GM23338 (cell line): Measurements from ENCODE around the gene RHOBTB3. TPM values are rescaled to one million over a fixed set of nuclear protein-coding genes. Genes with fewer than 3 reads are reported as not detected.

Source experiments
- ATAC-seq: fragments of 200-7000 bp; cut with Tn5 transposase; 3 replicates; pipeline ENCODE4 v1.9.1; 2020
- DNase-seq: peaks from one replicate; pipeline ENCODE4 v3.0.0-alpha.2; 2015; ENCODE audit warnings: low spot score
- H2AFZ ChIP-seq: fragments of 200-600 bp; sonication (generic); 2 replicates; pipeline ENCODE4 v1.8.0; 2016; ENCODE audit warnings: antibody characterized with exemption, mild to moderate bottlenecking, moderate library complexity
- H3F3A ChIP-seq: fragments of 200-600 bp; sonication (generic); replicated peaks from 2 replicates; pipeline ENCODE4 v1.8.0; 2017; ENCODE audit warnings: antibody characterized with exemption, mixed run types, low read depth
- H3K27ac ChIP-seq: fragments of 200-600 bp; sonication (generic); 2 replicates; pipeline ENCODE4 v1.6.1; 2016; ENCODE audit warnings: low read depth
- H3K27me3 ChIP-seq: fragments of 200-600 bp; sonication (generic); 2 replicates; pipeline ENCODE4 v1.8.0; 2016; ENCODE audit warnings: mild to moderate bottlenecking, mixed run types, moderate library complexity; ENCODE audit not compliant: insufficient read depth
- H3K36me3 ChIP-seq: fragments of 200-600 bp; sonication (generic); 2 replicates; pipeline ENCODE4 v1.8.0; 2016; ENCODE audit warnings: mild to moderate bottlenecking; ENCODE audit not compliant: insufficient read depth
- H3K4me1 ChIP-seq: fragments of 200-600 bp; sonication (generic); 2 replicates; pipeline ENCODE4 v1.8.0; 2016; ENCODE audit warnings: mild to moderate bottlenecking, moderate library complexity; ENCODE audit not compliant: insufficient read depth
- H3K4me2 ChIP-seq: fragments of 200-600 bp; sonication (generic); 2 replicates; pipeline ENCODE4 v1.7.1; 2017; ENCODE audit warnings: mixed run types
- H3K4me3 ChIP-seq: fragments of 200-600 bp; sonication (generic); 2 replicates; pipeline ENCODE4 v1.6.1; 2016; ENCODE audit warnings: mixed run types
- H3K79me2 ChIP-seq: fragments of 200-600 bp; sonication (generic); replicated peaks from 2 replicates; pipeline ENCODE4 v1.8.0; 2017; ENCODE audit warnings: mild to moderate bottlenecking; ENCODE audit not compliant: insufficient read depth
- H3K9me2 ChIP-seq: fragments of 200-600 bp; sonication (generic); 2 replicates; pipeline ENCODE4 v1.8.0; 2017; ENCODE audit not compliant: insufficient read depth
- H4K20me1 ChIP-seq: fragments of 200-600 bp; sonication (generic); replicated peaks from 2 replicates; pipeline ENCODE4 v1.8.0; 2017; ENCODE audit warnings: mild to moderate bottlenecking; ENCODE audit not compliant: insufficient read depth
- H3K27ac Mint-ChIP-seq: 2 replicates; pipeline ENCODE4 v1.8.0; 2020; ENCODE audit warnings: inconsistent platforms, mild to moderate bottlenecking, moderate library complexity, mixed read lengths
- H3K27me3 Mint-ChIP-seq: 3 replicates; pipeline ENCODE4 v1.8.0; 2022; ENCODE audit warnings: low read depth, mild to moderate bottlenecking, moderate library complexity, mixed read lengths, inconsistent platforms; ENCODE audit not compliant: insufficient read depth, poor library complexity
- H3K36me3 Mint-ChIP-seq: 3 replicates; pipeline ENCODE4 v1.8.0; 2021; ENCODE audit warnings: low read depth, mild to moderate bottlenecking, inconsistent platforms, moderate library complexity, mixed read lengths
- H3K4me1 Mint-ChIP-seq: 3 replicates; pipeline ENCODE4 v1.8.0; 2020; ENCODE audit warnings: mild to moderate bottlenecking, inconsistent platforms, mixed read lengths
- H3K4me3 Mint-ChIP-seq: 3 replicates; pipeline ENCODE4 v1.8.0; 2021; ENCODE audit warnings: moderate library complexity, mild to moderate bottlenecking, inconsistent platforms, mixed read lengths
- H3K9me3 Mint-ChIP-seq: 3 replicates; pipeline ENCODE4 v1.8.0; 2020; ENCODE audit warnings: moderate library complexity, mild to moderate bottlenecking, inconsistent platforms, mixed read lengths
- CREB1 ChIP-seq: fragments of 250-450 bp; sonication (Bioruptor Pico); IDR thresholded peaks from 2 replicates; pipeline ENCODE4 v1.5.0; 2020; ENCODE audit warnings: low read depth, mild to moderate bottlenecking, moderate library complexity
- CTCF ChIP-seq, 2 experiments: fragments of 200-600 bp in 1 of 2; sonication (generic) in 1 of 2; conservative IDR thresholded peaks; 2 replicates each; pipeline versions ENCODE4 v1.5.1 to v1.6.1; 2016 to 2017; ENCODE audit warnings: antibody characterized with exemption in 2 of 2, low read depth in 2 of 2, mild to moderate bottlenecking in 2 of 2, moderate library complexity in 1 of 2
- ETS1 ChIP-seq: IDR thresholded peaks from 2 replicates; pipeline ENCODE4 v1.6.1; 2016; ENCODE audit warnings: antibody characterized with exemption
- EZH2phosphoT487 ChIP-seq: fragments of 200-600 bp; sonication (generic); IDR thresholded peaks from one replicate; pipeline ENCODE4 v1.8.1; 2018; ENCODE audit warnings: antibody characterized with exemption; ENCODE audit not compliant: unreplicated experiment
- JUNB ChIP-seq: IDR thresholded peaks from one replicate; pipeline ENCODE4 v1.6.1; 2016; ENCODE audit warnings: antibody characterized with exemption; ENCODE audit not compliant: unreplicated experiment
- NANOG ChIP-seq: IDR thresholded peaks from 2 replicates; pipeline ENCODE4 v1.6.1; 2016; ENCODE audit warnings: antibody characterized with exemption, borderline replicate concordance
- POLR2AphosphoS5 ChIP-seq: IDR thresholded peaks from 2 replicates; pipeline ENCODE4 v1.6.1; 2016; ENCODE audit warnings: antibody characterized with exemption, low read depth
- STAT1 ChIP-seq: IDR thresholded peaks from one replicate; pipeline ENCODE4 v1.6.1; 2016; ENCODE audit warnings: antibody characterized with exemption; ENCODE audit not compliant: unreplicated experiment
- ZNF114 ChIP-seq: fragments of 250-450 bp; sonication (Bioruptor Pico); IDR thresholded peaks from 2 replicates; pipeline ENCODE4 v1.5.0; 2020; ENCODE audit warnings: mild to moderate bottlenecking, moderate library complexity
- ZNF462 ChIP-seq: fragments of 250-450 bp; sonication (Bioruptor Pico); IDR thresholded peaks from 2 replicates; pipeline ENCODE4 v1.5.0; 2020; ENCODE audit warnings: mild to moderate bottlenecking, moderate library complexity
- polyA plus RNA-seq: library from polyadenylated mRNA; unstranded; fragments of >200 nt; fragmentation: Nextera tagmentation; extraction: Ambion mirVana; gene quantifications from 2 replicates; pipeline ENCODE4 v1.2.1, GENCODE V29; 2016
- total RNA-seq: library from RNA; depleted of rRNA; stranded (reverse); fragments of >200 nt; shearing (Covaris generic); gene quantifications from 2 replicates; pipeline ENCODE4 v1.2.3, GENCODE V29; 2014

Gene RHOBTB3
- total and polyA plus RNA-seq, 2 experiments from 2014 or later: 10.0 to 13.4 TPM

GRCh38 chr5:95827892-95828246, 96.7 kb downstream of the RHOBTB3 start:
- Mint-ChIP-seq H3K4me3 (no peak overlapping the region), H3K36me3 (no peaks in the 10 kb centered on the region), H3K9me3 (no peaks in the 10 kb centered on the region), H3K4me1 (peaks cover 16% of the 10 kb centered on the region), H3K27me3 (peaks cover 2% of the 10 kb centered on the region), H3K27ac (no peak overlapping the region)
- TF ChIP-seq ZNF114 (CRISPR knock-in tag) (no peak), STAT1 (no peak), JUNB (no peak), ZNF462 (no peak), CREB1 (CRISPR knock-in tag) (no peak), POLR2AphosphoS5 (no peak), NANOG (no peak), EZH2phosphoT487 (no peak), CTCF (conservative IDR thresholded peaks at IDR 0.05; ENCODE audit: low read depth in 2 of 2) (no peak), ETS1 (no peak)
- Histone ChIP-seq H3K4me1 (peaks cover 12% of the 10 kb centered on the region), H3K4me3 (no peak overlapping the region), H3K9me2 (no peaks in the 10 kb centered on the region), H3K36me3 (no peaks in the 10 kb centered on the region), H3K4me2 (no peak overlapping the region), H3F3A (no peaks in the 10 kb centered on the region), H3K79me2 (no peaks in the 10 kb centered on the region), H4K20me1 (no peaks in the 10 kb centered on the region), H3K27ac (no peak overlapping the region), H3K27me3 (no peaks in the 10 kb centered on the region), H2AFZ (no peak overlapping the region)
- DNase-seq (no peak), ATAC-seq (no peak)
